Hippocampal formation (tissue), 2 donors: ENCODE data around the gene C12orf56.
"Not testable (repeated sequence)": the region's sequence is repeated elsewhere in the genome, so short reads cannot be mapped to it uniquely, and the experiment has no call there.

Experiments
- DNase-seq, 2 donors: peaks; one replicate each; lab custom pipeline; 2025; lab: John Stamatoyannopoulos, UW

Gene C12orf56

DNA sequence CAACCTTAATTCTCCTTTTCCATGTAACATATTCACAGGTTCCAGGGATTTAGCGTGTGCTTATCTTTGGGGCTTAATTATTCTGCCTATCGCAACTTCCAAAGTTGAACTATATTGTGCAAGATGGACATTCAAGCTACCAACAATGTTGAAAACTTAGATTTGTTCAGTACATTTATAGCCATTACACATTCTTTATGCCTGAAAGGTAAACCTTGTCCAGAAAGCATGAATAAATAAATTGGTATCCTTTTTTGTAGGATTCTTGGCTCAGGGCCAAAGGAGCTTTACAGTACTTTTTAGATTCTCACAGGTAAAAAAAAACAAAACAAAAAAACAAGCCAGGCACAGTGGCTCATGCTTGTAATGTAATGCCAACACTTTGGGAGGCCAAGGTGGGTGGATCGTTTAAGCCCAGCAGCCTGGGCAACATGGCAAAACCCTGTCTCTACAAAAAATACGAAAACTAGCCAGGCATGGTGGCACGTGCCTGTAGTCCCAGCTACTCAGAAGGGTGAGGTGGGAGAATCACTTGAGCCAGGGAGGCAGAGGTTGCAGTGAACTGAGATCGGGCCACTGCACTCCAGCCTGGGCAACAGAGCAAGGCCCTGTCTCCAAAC, 3.3 kb downstream of the C12orf56 start:
- DNase-seq, result no peak

- DNase-seq, result no peak
These were observed 5.1 kb downstream of the C12orf56 start for GRCh38 chr12:64385468-64385867.

GRCh38 chr12:64385019-64385418, 5.5 kb downstream of the C12orf56 start:
- DNase-seq, result no peak

GRCh38 chr12:64383675-64384074, 6.9 kb downstream of the C12orf56 start:
- DNase-seq, result no peak

DNA sequence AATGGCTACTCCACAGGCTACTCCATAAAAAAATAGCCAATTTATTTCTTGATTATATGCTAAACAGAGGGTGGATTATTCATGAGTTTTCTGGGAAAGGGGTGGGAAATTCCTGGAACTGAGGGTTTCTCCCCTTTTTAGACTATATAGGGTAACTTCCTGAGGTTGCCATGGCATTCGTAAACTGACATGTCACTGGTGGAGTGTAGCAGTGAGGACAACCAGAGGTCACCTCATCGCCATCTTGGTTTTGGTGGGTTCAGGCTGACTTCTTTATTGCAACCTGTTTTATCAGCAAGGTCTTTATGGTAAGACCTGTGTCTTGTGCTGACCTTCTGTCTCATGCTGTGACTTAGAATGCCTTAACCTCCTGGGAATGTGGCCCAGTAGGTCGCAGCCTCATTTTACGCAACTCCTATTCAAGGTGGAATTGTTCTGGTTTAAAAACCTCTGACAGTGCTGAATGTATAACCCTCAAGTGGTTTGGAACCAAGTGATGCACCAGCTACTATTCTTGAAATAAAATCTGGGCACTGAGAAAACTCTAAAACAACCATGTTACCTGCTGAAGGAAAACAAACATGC, 27.7 kb downstream of the C12orf56 start:
- no peak for DNase-seq

DNA sequence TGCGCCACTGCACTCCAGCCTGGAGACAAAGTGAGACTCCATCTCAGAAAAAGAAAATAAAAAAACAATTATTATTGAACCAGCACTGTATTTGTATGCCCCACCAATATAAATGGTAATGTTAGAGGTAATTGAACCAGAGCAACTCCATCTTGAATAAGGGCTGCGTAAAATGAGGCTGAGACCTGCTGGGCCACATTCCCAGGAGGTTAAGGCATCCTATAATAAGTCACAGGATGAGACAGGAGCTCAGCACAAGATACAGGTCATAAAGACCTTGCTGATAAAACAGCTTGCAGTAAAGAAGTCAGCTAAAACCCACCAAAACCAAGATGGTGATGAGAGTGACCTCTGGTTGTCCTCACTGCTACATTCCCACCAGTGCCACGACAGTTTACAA, 29.4 kb downstream of the C12orf56 start:
- DNase-seq, result not testable (repeated sequence)

DNA sequence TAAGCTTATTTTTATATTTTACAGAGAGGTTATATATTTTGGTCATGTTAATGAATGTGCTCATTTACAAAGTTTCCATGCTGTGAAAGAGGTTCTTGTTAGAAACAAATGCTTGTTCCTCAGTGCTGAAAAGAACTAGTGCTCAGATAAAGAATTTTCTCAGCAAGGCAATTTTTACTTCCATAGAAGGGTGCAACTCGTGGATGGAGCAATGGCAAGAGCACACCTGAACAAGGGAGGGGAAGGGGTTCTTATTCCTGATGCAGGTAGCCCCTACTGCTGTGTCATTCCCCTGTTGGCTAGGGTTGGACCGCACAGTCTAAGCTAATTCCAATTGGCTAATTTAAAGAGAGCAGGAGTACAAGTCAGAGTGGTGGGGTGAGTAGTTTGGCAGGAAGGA, 34.3 kb downstream of the C12orf56 start:
- not testable (repeated sequence) for DNase-seq

GRCh38 chr12:64352181-64352580, 38.4 kb downstream of the C12orf56 start:
- no peak for DNase-seq

- DNase-seq, result no peak
These were observed 39.3 kb downstream of the C12orf56 start for GRCh38 chr12:64351265-64351664.

DNA sequence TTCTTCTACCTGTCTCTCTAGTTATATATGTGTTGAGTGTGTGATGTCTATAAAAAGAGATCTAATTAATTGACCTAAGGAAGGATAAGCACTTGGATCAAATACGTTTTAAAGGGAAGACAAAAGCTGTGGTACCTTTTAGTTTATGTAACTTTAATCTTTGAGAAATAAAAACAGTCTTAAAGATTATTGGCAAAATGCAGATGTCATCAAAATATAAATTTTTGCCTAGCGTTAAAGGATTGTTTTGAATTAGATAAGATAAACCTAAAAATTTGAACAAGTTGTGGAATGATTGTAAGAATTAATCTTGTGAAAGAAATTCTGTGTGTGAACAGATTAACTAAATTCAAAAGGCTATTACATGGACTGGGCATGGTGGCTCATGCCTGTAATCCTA, 42.9 kb downstream of the C12orf56 start:
- DNase-seq, result no peak

GRCh38 chr12:64344631-64345030, 45.9 kb downstream of the C12orf56 start:
- not testable (repeated sequence) for DNase-seq

GRCh38 chr12:64340546-64340945, 50.0 kb downstream of the C12orf56 start:
- DNase-seq, result not testable (repeated sequence)

- DNase-seq, result no peak
These were observed 54.6 kb downstream of the C12orf56 start for GRCh38 chr12:64335886-64336466.

DNA sequence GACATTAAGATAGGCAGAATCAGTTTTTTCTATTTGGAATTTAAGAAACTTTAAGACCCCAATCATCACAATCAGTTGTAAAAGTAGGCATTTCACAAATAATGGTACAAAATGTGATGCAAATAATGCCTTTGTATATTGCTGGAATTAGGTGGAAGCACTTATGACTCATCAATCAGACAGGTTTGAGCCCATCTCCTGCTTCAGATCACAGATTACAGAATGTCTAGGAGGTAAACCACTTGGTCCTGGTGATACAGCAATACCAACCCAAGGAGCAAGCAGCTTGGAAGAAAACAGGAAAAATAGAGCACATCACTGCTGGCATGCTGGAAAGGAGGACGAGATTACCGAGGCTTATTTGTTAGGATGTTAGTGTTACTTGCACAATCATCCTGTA, 57.6 kb downstream of the C12orf56 start:
- no peak for DNase-seq

DNA sequence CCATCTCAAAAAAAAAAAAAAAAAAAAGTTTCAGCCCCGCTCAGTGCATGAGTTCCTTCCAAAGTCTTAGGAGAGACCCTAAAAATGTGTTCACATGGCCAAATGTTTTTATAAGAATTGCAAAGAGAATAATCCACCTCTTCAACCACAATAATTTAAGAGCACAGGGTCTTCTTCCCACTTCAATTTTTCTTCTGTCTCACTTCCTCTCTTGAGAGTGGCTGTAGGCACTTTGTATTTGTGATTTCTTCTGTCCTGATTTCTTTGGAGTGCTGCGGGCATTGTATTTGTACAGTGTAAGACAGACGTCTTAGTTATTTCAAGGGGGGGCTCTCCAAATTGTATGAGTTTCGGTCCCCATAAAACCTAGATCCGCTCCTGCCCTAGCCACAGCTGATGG, 58.3 kb downstream of the C12orf56 start:
- DNase-seq, result no peak

DNA sequence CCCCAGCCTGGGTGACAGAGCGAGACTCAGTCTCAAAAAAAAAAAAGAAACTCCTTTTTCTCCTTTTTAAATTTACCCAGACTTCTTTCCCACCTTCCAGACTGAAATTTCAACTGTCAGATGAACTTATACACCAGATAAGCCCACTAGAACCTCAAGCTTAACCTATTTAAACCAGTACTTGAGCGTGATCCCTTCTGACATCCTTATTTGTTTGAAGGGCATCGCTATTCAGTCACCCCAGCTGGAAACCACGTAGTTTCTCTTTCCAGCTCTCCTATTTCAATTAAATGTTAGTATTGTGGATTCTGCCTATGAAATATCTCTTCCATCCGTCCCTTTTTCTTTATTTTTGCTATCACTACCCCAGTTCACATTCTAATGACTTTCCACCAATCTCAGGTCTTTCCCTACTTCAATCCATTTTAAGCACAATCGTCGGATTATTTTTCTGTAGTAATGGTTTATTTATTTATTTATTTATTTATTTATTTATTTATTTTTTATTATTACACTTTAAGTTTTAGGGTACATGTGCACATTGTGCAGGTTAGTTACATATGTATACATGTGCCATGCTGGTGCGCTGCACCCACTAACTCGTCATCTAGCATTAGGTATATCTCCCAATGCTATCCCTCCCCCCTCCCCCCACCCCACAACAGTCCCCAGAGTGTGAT, 61.4 kb downstream of the C12orf56 start:
- not testable (repeated sequence) for DNase-seq

GRCh38 chr12:64325055-64325454, 65.5 kb downstream of the C12orf56 start:
- DNase-seq, result no peak

- no peak for DNase-seq
These were observed 66.9 kb downstream of the C12orf56 start for GRCh38 chr12:64323476-64324225.

- DNase-seq, result no peak
These were observed 67.6 kb downstream of the C12orf56 start for GRCh38 chr12:64323006-64323405.

DNA sequence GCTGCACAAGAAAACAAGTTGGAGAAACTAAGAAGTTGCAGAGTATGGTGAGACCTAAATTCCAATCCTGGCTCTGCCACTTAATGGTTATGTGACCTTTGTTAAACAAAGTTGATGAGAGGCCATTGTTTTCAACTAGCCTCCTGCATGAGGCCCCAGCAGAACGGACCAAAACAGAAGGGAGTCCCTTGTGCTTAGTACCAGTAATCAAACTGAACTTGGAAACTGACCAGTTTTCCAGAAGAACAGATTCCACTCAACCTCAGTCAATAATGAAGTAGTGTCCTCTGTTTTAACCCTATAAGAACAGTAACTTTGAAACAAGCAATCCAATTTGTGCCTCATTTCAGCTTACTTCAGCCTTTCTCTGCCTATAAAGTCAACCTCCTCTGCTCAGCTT, 69.9 kb downstream of the C12orf56 start:
- no peak for DNase-seq

DNA sequence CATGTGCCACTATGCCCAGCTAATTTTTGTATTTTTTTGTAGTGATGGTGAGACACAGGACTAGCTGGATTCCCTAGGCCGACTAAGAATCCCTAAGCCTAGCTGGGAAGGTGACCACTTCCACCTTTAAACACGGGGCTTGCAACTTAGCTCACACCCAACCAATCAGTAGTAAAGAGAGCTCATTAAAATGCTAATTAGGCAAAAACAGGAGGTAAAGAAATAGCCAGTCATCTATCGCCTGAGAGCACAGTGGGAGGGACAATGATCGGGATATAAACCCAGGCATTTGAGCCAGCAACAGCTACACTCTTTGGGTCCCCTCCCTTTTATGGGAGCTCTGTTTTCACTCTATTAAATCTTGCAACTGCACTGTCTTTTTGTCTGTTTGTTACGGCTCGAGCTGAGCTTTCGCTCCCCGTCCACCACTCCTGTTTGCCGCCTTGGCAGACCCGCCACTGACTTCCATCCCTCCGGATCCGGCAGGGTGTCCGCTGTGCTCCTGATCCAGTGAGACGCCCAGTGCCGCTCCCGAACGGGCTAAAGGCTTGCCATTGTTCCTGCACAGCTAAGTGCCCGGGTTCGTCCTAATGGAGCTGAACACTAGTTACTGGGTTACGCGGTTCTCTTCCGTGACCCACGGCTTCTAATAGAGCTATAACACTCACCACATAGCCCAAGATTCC, 70.9 kb downstream of the C12orf56 start:
- DNase-seq, result not testable (repeated sequence)

DNA sequence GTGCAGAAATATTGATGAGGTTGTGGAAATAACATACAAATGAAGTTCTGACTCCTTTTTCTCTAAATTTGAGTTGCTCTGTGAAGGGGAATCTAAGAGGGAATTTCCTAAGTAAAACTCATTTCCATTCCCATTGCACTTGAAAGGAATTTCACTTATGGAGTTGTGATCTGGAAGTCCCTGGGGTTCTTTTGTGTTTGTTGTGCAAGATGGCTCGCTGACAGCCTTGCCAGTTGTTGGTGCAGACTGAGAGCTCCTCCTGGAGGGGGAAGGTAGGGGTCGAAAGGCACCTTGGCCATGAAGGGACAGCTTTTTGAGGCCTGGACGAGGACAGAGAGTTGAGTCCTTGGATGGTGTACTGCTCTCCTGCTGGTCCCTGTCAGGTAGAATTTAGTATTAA, 72.0 kb downstream of the C12orf56 start:
- no peak for DNase-seq
